MM.1S (cell line): ENCODE measurements around the gene PTPRN2.
"Not testable (repeated sequence)": the region's sequence is repeated elsewhere in the genome, so short reads cannot be mapped to it uniquely, and the experiment has no call there.

Source experiments
- DNase-seq: peaks from one replicate; pipeline ENCODE4 v3.0.0-alpha.2; 2015
- H2AFZ ChIP-seq: fragments of 300-600 bp; sonication (generic); 2 replicates; pipeline ENCODE4 v1.6.0; 2016; ENCODE audit warnings: antibody characterized with exemption, low read length
- H3F3A ChIP-seq: fragments of 300-600 bp; sonication (generic); 2 replicates; pipeline ENCODE4 v1.6.1; 2016; ENCODE audit warnings: mild to moderate bottlenecking, antibody characterized with exemption, low read length, moderate library complexity, mixed read lengths; ENCODE audit not compliant: insufficient read depth
- H3K27ac ChIP-seq: fragments of 300-600 bp; sonication (generic); 2 replicates; pipeline ENCODE4 v1.5.1; 2016; ENCODE audit warnings: mild to moderate bottlenecking, low read length
- H3K27me3 ChIP-seq: fragments of 300-600 bp; sonication (generic); replicated peaks from 2 replicates; pipeline ENCODE4 v1.6.0; 2016; ENCODE audit warnings: low read length; ENCODE audit not compliant: insufficient read depth
- H3K36me3 ChIP-seq: fragments of 300-600 bp; sonication (generic); replicated peaks from 2 replicates; pipeline ENCODE4 v1.6.1; 2016; ENCODE audit warnings: mild to moderate bottlenecking, low read length, mixed read lengths; ENCODE audit not compliant: insufficient read depth
- H3K4me1 ChIP-seq: fragments of 300-600 bp; sonication (generic); 2 replicates; pipeline ENCODE4 v1.6.1; 2016; ENCODE audit warnings: low read length, mixed read lengths
- H3K4me2 ChIP-seq: fragments of 300-600 bp; sonication (generic); 2 replicates; pipeline ENCODE4 v1.6.0; 2016; ENCODE audit warnings: low read depth, low read length
- H3K4me3 ChIP-seq: fragments of 300-600 bp; sonication (generic); 2 replicates; pipeline ENCODE4 v1.5.1; 2016; ENCODE audit warnings: low read length, mixed read lengths
- H3K79me2 ChIP-seq: fragments of 300-600 bp; sonication (generic); 2 replicates; pipeline ENCODE4 v1.6.1; 2016; ENCODE audit warnings: mixed run types, low read length, mixed read lengths
- H3K9ac ChIP-seq: fragments of 300-600 bp; sonication (generic); 2 replicates; pipeline ENCODE4 v1.6.1; 2016; ENCODE audit warnings: low read length, mixed read lengths
- H3K9me2 ChIP-seq: fragments of 300-600 bp; sonication (generic); replicated peaks from 2 replicates; pipeline ENCODE4 v1.6.1; 2016; ENCODE audit warnings: mild to moderate bottlenecking, low read length, mixed read lengths; ENCODE audit not compliant: insufficient read depth
- H3K9me3 ChIP-seq: fragments of 300-600 bp; sonication (generic); replicated peaks from 2 replicates; pipeline ENCODE4 v1.6.1; 2016; ENCODE audit warnings: mild to moderate bottlenecking, low read length, mixed read lengths; ENCODE audit not compliant: insufficient read depth
- H4K20me1 ChIP-seq: fragments of 300-600 bp; sonication (generic); 2 replicates; pipeline ENCODE4 v1.6.1; 2016; ENCODE audit warnings: mild to moderate bottlenecking, low read length, moderate library complexity, mixed read lengths; ENCODE audit not compliant: insufficient read depth
- CTCF ChIP-seq: fragments of 300-600 bp; sonication (generic); IDR thresholded peaks from 2 replicates; pipeline ENCODE4 v1.5.1; 2016; ENCODE audit warnings: antibody characterized with exemption, low read length, mixed read lengths
- EZH2 ChIP-seq: fragments of 300-600 bp; sonication (generic); optimal IDR thresholded peaks from 2 replicates; pipeline ENCODE3; 2017; ENCODE audit warnings: low read depth, mild to moderate bottlenecking, antibody characterized with exemption, low read length, mixed read lengths
- EZH2phosphoT487 ChIP-seq: fragments of 300-600 bp; sonication (generic); IDR thresholded peaks from 2 replicates; pipeline ENCODE4 v1.6.1; 2018; ENCODE audit warnings: antibody characterized with exemption, low read length

PTPRN2 gene

DNA sequence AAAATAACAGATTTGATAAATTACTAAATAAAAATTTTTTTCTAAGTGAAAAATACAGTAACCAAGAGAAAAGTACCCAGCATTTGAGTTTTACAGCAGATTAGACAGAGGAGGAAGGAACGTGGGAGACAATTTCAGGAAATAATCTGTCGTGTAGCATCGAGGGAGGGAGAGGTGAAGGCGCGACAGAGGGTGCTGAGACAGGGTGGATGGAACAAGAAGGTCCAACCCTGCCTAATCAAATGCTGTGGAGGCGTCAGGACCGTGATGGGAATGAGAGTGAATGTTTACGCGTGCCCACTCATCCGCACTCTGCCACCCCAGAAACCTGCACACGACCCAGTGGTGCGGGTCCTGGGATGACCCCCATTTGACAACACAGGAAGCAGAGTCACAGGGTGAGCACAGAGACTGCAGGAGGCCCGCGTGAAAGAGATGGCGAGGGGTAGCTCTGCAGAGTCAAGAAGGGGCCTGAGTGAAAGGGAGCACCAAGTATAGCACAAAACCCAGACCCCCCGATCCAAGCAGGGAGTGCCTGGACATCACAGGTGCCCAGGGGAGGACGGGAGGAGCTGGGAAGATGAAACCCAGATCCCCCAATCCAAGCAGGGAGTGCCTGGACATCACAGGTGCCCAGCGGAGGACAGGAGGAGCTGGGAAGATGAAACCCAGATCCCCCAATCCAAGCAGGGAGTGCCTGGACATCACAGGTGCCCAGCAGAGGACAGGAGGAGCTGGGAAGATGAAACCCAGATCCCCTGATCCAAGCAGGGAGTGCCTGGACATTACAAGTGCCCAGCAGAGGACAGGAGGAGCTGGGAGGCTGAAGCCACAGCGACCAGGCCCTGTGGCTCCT is 691.9 kb downstream of the PTPRN2 start:
- Histone ChIP-seq H3K9ac (no peak overlapping the region), H3K4me1 (no peaks in the 10 kb centered on the region), H3F3A (no peaks in the 10 kb centered on the region), H2AFZ (no peak overlapping the region), H3K4me3 (no peak overlapping the region), H3K9me2 (no peaks in the 10 kb centered on the region), H3K79me2 (no peaks in the 10 kb centered on the region), H3K27ac (no peak overlapping the region), H4K20me1 (no peaks in the 10 kb centered on the region), H3K36me3 (no peaks in the 10 kb centered on the region), H3K4me2 (no peak overlapping the region), H3K27me3 (peaks cover 92% of the 10 kb centered on the region), H3K9me3 (no peaks in the 10 kb centered on the region)
- TF ChIP-seq EZH2 (no peak), EZH2phosphoT487 (no peak), CTCF (no peak)
- no peak for DNase-seq

DNA sequence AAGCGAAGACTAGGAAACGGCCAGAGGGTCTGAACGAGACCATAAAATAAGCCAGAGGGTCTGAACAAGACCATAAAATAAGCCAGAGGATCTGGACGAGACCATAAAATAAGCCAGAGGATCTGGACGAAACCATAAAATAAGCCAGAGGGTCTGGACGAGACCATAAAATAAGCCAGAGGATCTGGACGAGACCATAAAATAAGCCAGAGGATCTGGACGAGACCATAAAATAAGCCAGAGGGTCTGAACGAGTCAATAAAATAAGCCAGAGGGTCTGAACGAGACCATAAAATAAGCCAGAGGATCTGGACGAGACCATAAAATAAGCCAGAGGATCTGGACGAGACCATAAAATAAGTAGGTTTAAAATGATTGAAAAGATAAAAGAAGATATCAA is 692.5 kb downstream of the PTPRN2 start:
- not testable (repeated sequence) for H2AFZ ChIP-seq, H3K9me2 ChIP-seq, H3K4me2 ChIP-seq, H4K20me1 ChIP-seq, H3K9ac ChIP-seq, H3K27ac ChIP-seq, H3K9me3 ChIP-seq, H3K4me1 ChIP-seq, H3F3A ChIP-seq, H3K4me3 ChIP-seq, H3K79me2 ChIP-seq, H3K36me3 ChIP-seq, DNase-seq
- H3K27me3 ChIP-seq = peaks cover 90% of the 10 kb centered on the region

GRCh38 chr7:157893535-157894044 is 694.0 kb downstream of the PTPRN2 start:
- H3K9me3 ChIP-seq = no peaks in the 10 kb centered on the region
- H3K36me3 ChIP-seq = no peaks in the 10 kb centered on the region
- no peaks in the 10 kb centered on the region for H3F3A ChIP-seq
- no peaks in the 10 kb centered on the region for H3K79me2 ChIP-seq
- no peak overlapping the region for H3K27ac ChIP-seq
- peaks cover 90% of the 10 kb centered on the region for H3K27me3 ChIP-seq
- no peak for DNase-seq
- H2AFZ ChIP-seq = no peak overlapping the region
- no peaks in the 10 kb centered on the region for H3K4me1 ChIP-seq
- H4K20me1 ChIP-seq = no peaks in the 10 kb centered on the region
- no peak overlapping the region for H3K4me2 ChIP-seq
- TF ChIP-seq EZH2phosphoT487 (no peak), CTCF (no peak), EZH2 (no peak)
- H3K4me3 ChIP-seq = no peak overlapping the region
- H3K9me2 ChIP-seq = no peaks in the 10 kb centered on the region
- no peak overlapping the region for H3K9ac ChIP-seq
